Measurements from ENCODE around the gene ROR1. TPM values are rescaled to one million over a fixed set of nuclear protein-coding genes. Genes with fewer than 3 reads are reported as not detected.

ROR1 gene
- total RNA-seq, 1 experiment from 2014 or later, result 2.7 TPM

- RAD21 ChIA-PET (ENCODE audit: low non-redundant PET in 1 of 2, low total read pairs in 2 of 2, uncharacterized antibody in 2 of 2, unreplicated experiment in 2 of 2), result no interaction called here
- TF ChIP-seq, protein P1, sequence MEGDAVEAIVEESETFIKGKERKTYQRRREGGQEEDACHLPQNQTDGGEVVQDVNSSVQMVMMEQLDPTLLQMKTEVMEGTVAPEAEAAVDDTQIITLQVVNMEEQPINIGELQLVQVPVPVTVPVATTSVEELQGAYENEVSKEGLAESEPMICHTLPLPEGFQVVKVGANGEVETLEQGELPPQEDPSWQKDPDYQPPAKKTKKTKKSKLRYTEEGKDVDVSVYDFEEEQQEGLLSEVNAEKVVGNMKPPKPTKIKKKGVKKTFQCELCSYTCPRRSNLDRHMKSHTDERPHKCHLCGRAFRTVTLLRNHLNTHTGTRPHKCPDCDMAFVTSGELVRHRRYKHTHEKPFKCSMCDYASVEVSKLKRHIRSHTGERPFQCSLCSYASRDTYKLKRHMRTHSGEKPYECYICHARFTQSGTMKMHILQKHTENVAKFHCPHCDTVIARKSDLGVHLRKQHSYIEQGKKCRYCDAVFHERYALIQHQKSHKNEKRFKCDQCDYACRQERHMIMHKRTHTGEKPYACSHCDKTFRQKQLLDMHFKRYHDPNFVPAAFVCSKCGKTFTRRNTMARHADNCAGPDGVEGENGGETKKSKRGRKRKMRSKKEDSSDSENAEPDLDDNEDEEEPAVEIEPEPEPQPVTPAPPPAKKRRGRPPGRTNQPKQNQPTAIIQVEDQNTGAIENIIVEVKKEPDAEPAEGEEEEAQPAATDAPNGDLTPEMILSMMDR (IDR thresholded peaks at IDR 0.05 in 2 of 3, conservative IDR thresholded peaks at IDR 0.05 in 1 of 3; ENCODE audit: borderline replicate concordance in 1 of 3, insufficient read depth in 1 of 3, low read depth in 2 of 3, low read length in 2 of 3), result no peak
- no peak for TF ChIP-seq EGR1 (IDR thresholded peaks at IDR 0.05; ENCODE audit: low read depth)
- TF ChIP-seq CEBPB (IDR thresholded peaks at IDR 0.05; ENCODE audit: low read depth), result no peak
- no peak for TF ChIP-seq ZNF274 (IDR thresholded peaks at IDR 0.05; ENCODE audit: low read depth, low read length)
- no peak for TF ChIP-seq FOSL1 (IDR thresholded peaks at IDR 0.05; ENCODE audit: low read depth)
- TF ChIP-seq ATF3 (IDR thresholded peaks at IDR 0.05), result no peak
- TF ChIP-seq TCF7L2 (IDR thresholded peaks at IDR 0.05; ENCODE audit: borderline replicate concordance, extremely low read depth, insufficient read depth, insufficient read length), result no peak
- TF ChIP-seq ZFX (IDR thresholded peaks at IDR 0.05), result no peak
- TF ChIP-seq POLR2AphosphoS5 (IDR thresholded peaks at IDR 0.05; ENCODE audit: low read depth, low read length), result no peak
- intact Hi-C loops (cut with micrococcal nuclease), result no loop called here
- H3K9me3 ChIP-seq (ENCODE audit: control insufficient read depth in 1 of 2, insufficient read depth in 1 of 2, low read depth in 1 of 2, low read length in 2 of 2), result no peaks in the 10 kb centered on the region
- H3K4me2 ChIP-seq (ENCODE audit: low read length), result no peak overlapping the region
- no peaks in the 10 kb centered on the region for H3K9me2 ChIP-seq (ENCODE audit: insufficient read depth)
- no peaks in the 10 kb centered on the region for H3K79me2 ChIP-seq (ENCODE audit: insufficient read depth, low read length)
- no peaks in the 10 kb centered on the region for H3K36me3 ChIP-seq (ENCODE audit: control insufficient read depth in 1 of 2, insufficient read depth in 2 of 2, low read length in 2 of 2)
- CTCF ChIA-PET, result no interaction called here
- no peaks in the 10 kb centered on the region for H3K4me1 ChIP-seq (ENCODE audit: control insufficient read depth in 1 of 2, insufficient read depth in 2 of 2, low read length in 2 of 2)
- no peak overlapping the region for H3K27ac ChIP-seq (ENCODE audit: low read depth, low read length)
- no peak overlapping the region for H3K9ac ChIP-seq (ENCODE audit: low read length)
- no peaks in the 10 kb centered on the region for H3K27me3 ChIP-seq (ENCODE audit: insufficient read depth, low read length)
- POLR2A ChIA-PET, result no interaction called here
- no peak overlapping the region for H3K4me3 ChIP-seq (replicated peaks in 1 of 2; ENCODE audit: low read depth in 1 of 2, low read length in 2 of 2)
- no peak overlapping the region for H2AFZ ChIP-seq (ENCODE audit: low read depth, low read length, poor library complexity, severe bottlenecking)
- no TSS peak for BruUV-seq (replicated peaks)
- DNase-seq (ENCODE audit: low read depth, low spot score), result no peak
- H4K20me1 ChIP-seq (ENCODE audit: insufficient read depth), result no peaks in the 10 kb centered on the region
- no peak for ATAC-seq
Observed at GRCh38 chr1:64021066-64021465, 247.2 kb downstream of the ROR1 start.

- Histone ChIP-seq H3K79me2 (ENCODE audit: insufficient read depth, low read length) (no peaks in the 10 kb centered on the region), H3K9me2 (ENCODE audit: insufficient read depth) (no peaks in the 10 kb centered on the region), H3K9ac (ENCODE audit: low read length) (no peak overlapping the region), H2AFZ (ENCODE audit: low read depth, low read length, poor library complexity, severe bottlenecking) (no peak overlapping the region), H4K20me1 (ENCODE audit: insufficient read depth) (no peaks in the 10 kb centered on the region), H3K36me3 (ENCODE audit: control insufficient read depth in 1 of 2, insufficient read depth in 2 of 2, low read length in 2 of 2) (no peaks in the 10 kb centered on the region), H3K27ac (ENCODE audit: low read depth, low read length) (no peak overlapping the region), H3K4me3 (replicated peaks in 1 of 2; ENCODE audit: low read depth in 1 of 2, low read length in 2 of 2) (no peak overlapping the region), H3K4me1 (ENCODE audit: control insufficient read depth in 1 of 2, insufficient read depth in 2 of 2, low read length in 2 of 2) (no peaks in the 10 kb centered on the region), H3K27me3 (ENCODE audit: insufficient read depth, low read length) (no peaks in the 10 kb centered on the region), H3K9me3 (ENCODE audit: control insufficient read depth in 1 of 2, insufficient read depth in 1 of 2, low read depth in 1 of 2, low read length in 2 of 2) (peaks cover 4 to 7% of the 10 kb centered on the region in 2 experiments; a peak in 1 of 4 replicates), H3K4me2 (ENCODE audit: low read length) (no peak overlapping the region)
- no peak for ATAC-seq
- TF ChIP-seq ZFX (IDR thresholded peaks at IDR 0.05) (no peak), POLR2AphosphoS5 (IDR thresholded peaks at IDR 0.05; ENCODE audit: low read depth, low read length) (no peak), TCF7L2 (IDR thresholded peaks at IDR 0.05; ENCODE audit: borderline replicate concordance, extremely low read depth, insufficient read depth, insufficient read length) (no peak), ZNF274 (IDR thresholded peaks at IDR 0.05; ENCODE audit: low read depth, low read length) (no peak), YY1 (IDR thresholded peaks at IDR 0.05; ENCODE audit: extremely low read depth, insufficient replicate concordance, low read depth, low read length) (no peak), SRF (IDR thresholded peaks at IDR 0.05; ENCODE audit: low read depth) (no peak), CBX3 (IDR thresholded peaks at IDR 0.05; ENCODE audit: low read depth) (no peak), EZH2 (IDR thresholded peaks at IDR 0.05) (no peak)
- TF ChIP-seq, protein P2, sequence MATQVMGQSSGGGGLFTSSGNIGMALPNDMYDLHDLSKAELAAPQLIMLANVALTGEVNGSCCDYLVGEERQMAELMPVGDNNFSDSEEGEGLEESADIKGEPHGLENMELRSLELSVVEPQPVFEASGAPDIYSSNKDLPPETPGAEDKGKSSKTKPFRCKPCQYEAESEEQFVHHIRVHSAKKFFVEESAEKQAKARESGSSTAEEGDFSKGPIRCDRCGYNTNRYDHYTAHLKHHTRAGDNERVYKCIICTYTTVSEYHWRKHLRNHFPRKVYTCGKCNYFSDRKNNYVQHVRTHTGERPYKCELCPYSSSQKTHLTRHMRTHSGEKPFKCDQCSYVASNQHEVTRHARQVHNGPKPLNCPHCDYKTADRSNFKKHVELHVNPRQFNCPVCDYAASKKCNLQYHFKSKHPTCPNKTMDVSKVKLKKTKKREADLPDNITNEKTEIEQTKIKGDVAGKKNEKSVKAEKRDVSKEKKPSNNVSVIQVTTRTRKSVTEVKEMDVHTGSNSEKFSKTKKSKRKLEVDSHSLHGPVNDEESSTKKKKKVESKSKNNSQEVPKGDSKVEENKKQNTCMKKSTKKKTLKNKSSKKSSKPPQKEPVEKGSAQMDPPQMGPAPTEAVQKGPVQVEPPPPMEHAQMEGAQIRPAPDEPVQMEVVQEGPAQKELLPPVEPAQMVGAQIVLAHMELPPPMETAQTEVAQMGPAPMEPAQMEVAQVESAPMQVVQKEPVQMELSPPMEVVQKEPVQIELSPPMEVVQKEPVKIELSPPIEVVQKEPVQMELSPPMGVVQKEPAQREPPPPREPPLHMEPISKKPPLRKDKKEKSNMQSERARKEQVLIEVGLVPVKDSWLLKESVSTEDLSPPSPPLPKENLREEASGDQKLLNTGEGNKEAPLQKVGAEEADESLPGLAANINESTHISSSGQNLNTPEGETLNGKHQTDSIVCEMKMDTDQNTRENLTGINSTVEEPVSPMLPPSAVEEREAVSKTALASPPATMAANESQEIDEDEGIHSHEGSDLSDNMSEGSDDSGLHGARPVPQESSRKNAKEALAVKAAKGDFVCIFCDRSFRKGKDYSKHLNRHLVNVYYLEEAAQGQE (IDR thresholded peaks at IDR 0.05; ENCODE audit: low read depth), result no peak
- CTCF ChIA-PET, result no interaction called here
- intact Hi-C loops (cut with micrococcal nuclease), result no loop called here
- RAD21 ChIA-PET (ENCODE audit: low non-redundant PET in 1 of 2, low total read pairs in 2 of 2, uncharacterized antibody in 2 of 2, unreplicated experiment in 2 of 2), result no interaction called here
- POLR2A ChIA-PET, result no interaction called here
- no TSS peak for BruUV-seq (replicated peaks)
- DNase-seq (ENCODE audit: low read depth, low spot score), result no peak
Observed at GRCh38 chr1:64025051-64025450, 251.2 kb downstream of the ROR1 start.

Measured in HCT116 (cell line).